SK-N-MC (cell line): ENCODE data around the gene TMEM132C.

ENCODE experiments used
- EZH2 ChIP-seq: fragments of 200-600 bp; sonication (generic); IDR thresholded peaks from one replicate; pipeline ENCODE4 v1.6.1; 2017; ENCODE audit warnings: antibody characterized with exemption
- POLR2AphosphoS5 ChIP-seq: IDR thresholded peaks from 2 replicates; pipeline ENCODE4 v1.6.1; 2012; ENCODE audit warnings: mild to moderate bottlenecking, low read depth, low read length, borderline replicate concordance

DNA sequence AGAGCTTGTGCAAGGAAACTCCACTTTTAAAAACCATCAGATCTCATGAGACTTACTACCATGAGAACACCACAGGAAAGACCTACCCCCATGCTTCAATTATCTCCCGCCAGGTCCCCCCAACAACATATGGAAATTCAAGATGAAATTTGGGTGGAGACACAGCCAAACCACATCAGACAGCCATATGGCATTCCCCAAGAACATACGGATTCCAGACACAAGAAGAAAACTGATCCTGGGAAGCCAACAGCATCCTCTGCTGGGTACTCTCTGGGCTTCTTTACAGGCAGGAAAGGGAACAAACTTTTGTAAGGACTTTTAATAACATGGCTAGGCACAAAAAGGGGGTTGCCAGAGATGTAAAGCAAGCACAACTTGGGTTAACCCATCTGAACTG, 127.2 kb downstream of the TMEM132C start:
- no peak for TF ChIP-seq EZH2
- no peak for TF ChIP-seq POLR2AphosphoS5
